ENCODE measurements around the gene BTBD7.
"Not testable (repeated sequence)": the region's sequence is repeated elsewhere in the genome, so short reads cannot be mapped to it uniquely, and the experiment has no call there.

Gene BTBD7

GRCh38 chr14:93239869-93240677 lies 92.8 kb downstream of the BTBD7 start:
- no peak for DNase-seq

- DNase-seq: no peak
These were observed 98.0 kb downstream of the BTBD7 start for GRCh38 chr14:93234798-93235197.

GRCh38 chr14:93233078-93233477 lies 99.8 kb downstream of the BTBD7 start:
- not testable (repeated sequence) for DNase-seq

- DNase-seq: no peak
These were observed 100.7 kb downstream of the BTBD7 start for GRCh38 chr14:93232159-93232558.

GRCh38 chr14:93231129-93231979 lies 101.5 kb downstream of the BTBD7 start:
- DNase-seq: no peak

- DNase-seq: no peak
These were observed 102.3 kb downstream of the BTBD7 start for GRCh38 chr14:93230539-93230938.

GRCh38 chr14:93228550-93228949 lies 104.3 kb downstream of the BTBD7 start:
- no peak for DNase-seq

GRCh38 chr14:93223565-93223964 lies 109.3 kb downstream of the BTBD7 start:
- DNase-seq: no peak

GRCh38 chr14:93220509-93220908 lies 112.3 kb downstream of the BTBD7 start:
- no peak for DNase-seq

- no peak for DNase-seq
These were observed 113.6 kb downstream of the BTBD7 start for GRCh38 chr14:93219103-93219726.

- DNase-seq: no peak
These were observed 118.2 kb downstream of the BTBD7 start for GRCh38 chr14:93214598-93214997.

GRCh38 chr14:93212432-93212831 lies 120.4 kb downstream of the BTBD7 start:
- DNase-seq: no peak

- DNase-seq: peak; percentile 83
These were observed 125.1 kb downstream of the BTBD7 start for GRCh38 chr14:93207468-93208308.

GRCh38 chr14:93206793-93207467 lies 125.9 kb downstream of the BTBD7 start, which contains the start of the genes GON7 and UBR7:
Gene GON7 (minus strand): TSS chr14:93207065. CDS start chr14:93207037, 28 bp downstream.
Gene UBR7 (plus strand): TSS chr14:93207256. CDS start chr14:93207292, 36 bp downstream.
- DNase-seq: peak; percentile 98

- DNase-seq: no peak
These were observed 131.6 kb downstream of the BTBD7 start for GRCh38 chr14:93201155-93201704.

GRCh38 chr14:93200553-93200952 lies 132.3 kb downstream of the BTBD7 start:
- DNase-seq: no peak

- no peak for DNase-seq
These were observed 133.8 kb downstream of the BTBD7 start for GRCh38 chr14:93199031-93199430.

GRCh38 chr14:93195316-93195999 lies 137.4 kb downstream of the BTBD7 start:
- DNase-seq: no peak

Measured in left hindlimb (tissue), 1 donor.